Gastroesophageal sphincter (tissue), 4 donors: ENCODE measurements around the gene CFAP97D2. TPM values are rescaled to one million over a fixed set of nuclear protein-coding genes. Genes with fewer than 3 reads are reported as not detected.

Experiments
- ATAC-seq: fragments of 150-250 bp; one replicate; pipeline ENCODE4 v1.9.1; 2016; ENCODE audit warnings: mild to moderate bottlenecking, moderate library complexity
- H3K27ac ChIP-seq, 4 donors: fragments of 200-600 bp; sonication (generic) in 3 of 4; 1 replicate in 3 of 4; 2 replicates in 1 of 4; pipeline ENCODE4 v1.5.1; 2016 to 2019
- H3K27me3 ChIP-seq: fragments of 200-600 bp; sonication (generic); one replicate; pipeline ENCODE4 v1.5.1; 2019
- H3K36me3 ChIP-seq, 2 donors: fragments of 200-600 bp; sonication (generic); one replicate each; pipeline ENCODE4 v1.5.1; 2019; ENCODE audit warnings: control low read depth in 1 of 2
- H3K4me1 ChIP-seq, 3 donors: fragments of 200-600 bp; sonication (generic); 1 replicate in 2 of 3; 2 replicates in 1 of 3; pipeline ENCODE4 v1.5.1; 2016 to 2019; ENCODE audit warnings: control low read depth in 2 of 3
- H3K4me3 ChIP-seq, 2 donors: fragments of 200-600 bp; sonication (generic); one replicate each; pipeline ENCODE4 v1.5.1; 2019; ENCODE audit warnings: mild to moderate bottlenecking in 1 of 2, moderate library complexity in 1 of 2
- H3K9me3 ChIP-seq, 3 donors: fragments of 200-600 bp; sonication (generic); one replicate each; pipeline ENCODE4 v1.5.1; 2017 to 2019; ENCODE audit warnings: control low read depth in 2 of 3
- EP300 ChIP-seq: sonication (generic); formaldehyde crosslinking; IDR thresholded peaks from one replicate; pipeline ENCODE4 v1.6.1; 2017; ENCODE audit warnings: antibody characterized with exemption, mild to moderate bottlenecking
- POLR2A ChIP-seq, 2 donors: fragments of 450-650 bp; IDR thresholded peaks; one replicate each; pipeline ENCODE4 v1.6.1; 2017; ENCODE audit warnings: antibody characterized with exemption in 2 of 2, mild to moderate bottlenecking in 2 of 2, moderate library complexity in 1 of 2
- POLR2AphosphoS5 ChIP-seq: sonication (generic); formaldehyde crosslinking; IDR thresholded peaks from one replicate; pipeline ENCODE4 v1.6.1; 2017; ENCODE audit warnings: antibody characterized with exemption
- WGBS, 2 donors: methylation state at CpG; one replicate each; pipeline ENCODE4 v1.1.5; 2018; ENCODE audit warnings: low coverage in 1 of 2; 5-methylcytosine and 5-hydroxymethylcytosine counted together
- total RNA-seq, 4 donors: library from RNA; depleted of rRNA; stranded (reverse); fragments of >200 nt; gene quantifications; one replicate each; pipeline ENCODE4 v1.1.0, GENCODE V29; 2016
- TF ChIP-seq, protein P1 (sequence below), 4 experiments: fragments of 200-600 bp in 2 of 4; fragments of 450-650 bp in 2 of 4; sonication (generic) in 1 of 4; IDR thresholded peaks; one replicate each; pipeline ENCODE4 v1.5.1; 2017 to 2019; ENCODE audit warnings: antibody characterized with exemption in 4 of 4, mild to moderate bottlenecking in 2 of 4, moderate library complexity in 2 of 4

CFAP97D2 gene
- total RNA-seq, 4 donors from 2014 or later: not detected

DNA sequence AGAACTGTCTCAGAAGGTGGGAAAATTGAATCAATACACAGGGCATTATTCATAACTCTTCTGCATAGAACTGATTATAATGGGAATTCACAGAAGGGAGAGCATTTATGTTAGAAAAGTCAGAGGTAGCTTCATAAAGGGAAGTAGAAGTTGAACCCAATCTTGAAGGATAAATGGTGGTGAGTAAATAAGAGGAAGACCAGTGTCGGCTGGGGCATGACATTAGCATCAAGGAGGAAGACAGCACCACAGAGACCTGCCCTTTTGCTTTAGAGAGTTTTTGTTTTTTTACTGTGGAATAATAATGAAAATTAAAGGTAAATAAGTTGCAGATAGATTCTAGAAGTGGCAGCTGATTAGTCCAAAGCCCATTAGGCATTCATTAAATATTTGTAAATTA lies 77.5 kb downstream of the CFAP97D2 start:
- 94 to 100% methylated on average over 1 of the region's 1 CpG for WGBS, 2 donors
- ATAC-seq: no peak
- no peak overlapping the region for H3K27ac ChIP-seq

DNA sequence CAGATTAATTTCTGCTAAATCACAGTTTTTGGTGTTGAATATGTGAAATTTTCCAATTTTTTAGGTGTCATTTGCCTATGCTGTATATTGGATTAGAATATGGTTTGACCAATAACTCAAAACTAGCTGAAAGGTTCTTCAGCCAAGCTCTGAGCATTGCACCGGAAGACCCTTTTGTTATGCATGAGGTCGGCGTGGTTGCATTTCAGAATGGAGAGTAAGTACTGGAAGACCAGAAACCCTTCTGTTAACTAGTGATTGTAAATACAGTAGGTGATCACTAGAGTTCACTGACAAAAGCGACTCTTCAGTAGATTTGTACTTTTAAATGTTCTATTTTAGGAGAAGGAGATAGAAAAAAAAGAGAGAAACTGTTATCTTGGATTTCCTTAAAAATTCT lies 78.0 kb downstream of the CFAP97D2 start:
- Histone ChIP-seq H3K36me3 (peaks cover 6 to 100% of the 10 kb centered on the region in 2 donors), H3K27me3 (no peaks in the 10 kb centered on the region), H3K4me3 (no peak overlapping the region), H3K27ac (no peak overlapping the region), H3K9me3 (no peaks in the 10 kb centered on the region), H3K4me1 (no peaks in the 10 kb centered on the region)
- WGBS, 2 donors: 92 to 100% methylated on average over 2 to 4 of the region's 4 CpGs
- TF ChIP-seq EP300: no peak
- TF ChIP-seq POLR2AphosphoS5: no peak
- TF ChIP-seq, protein P1, sequence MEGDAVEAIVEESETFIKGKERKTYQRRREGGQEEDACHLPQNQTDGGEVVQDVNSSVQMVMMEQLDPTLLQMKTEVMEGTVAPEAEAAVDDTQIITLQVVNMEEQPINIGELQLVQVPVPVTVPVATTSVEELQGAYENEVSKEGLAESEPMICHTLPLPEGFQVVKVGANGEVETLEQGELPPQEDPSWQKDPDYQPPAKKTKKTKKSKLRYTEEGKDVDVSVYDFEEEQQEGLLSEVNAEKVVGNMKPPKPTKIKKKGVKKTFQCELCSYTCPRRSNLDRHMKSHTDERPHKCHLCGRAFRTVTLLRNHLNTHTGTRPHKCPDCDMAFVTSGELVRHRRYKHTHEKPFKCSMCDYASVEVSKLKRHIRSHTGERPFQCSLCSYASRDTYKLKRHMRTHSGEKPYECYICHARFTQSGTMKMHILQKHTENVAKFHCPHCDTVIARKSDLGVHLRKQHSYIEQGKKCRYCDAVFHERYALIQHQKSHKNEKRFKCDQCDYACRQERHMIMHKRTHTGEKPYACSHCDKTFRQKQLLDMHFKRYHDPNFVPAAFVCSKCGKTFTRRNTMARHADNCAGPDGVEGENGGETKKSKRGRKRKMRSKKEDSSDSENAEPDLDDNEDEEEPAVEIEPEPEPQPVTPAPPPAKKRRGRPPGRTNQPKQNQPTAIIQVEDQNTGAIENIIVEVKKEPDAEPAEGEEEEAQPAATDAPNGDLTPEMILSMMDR (IDR thresholded peaks at IDR 0.05): no peak
- no peak for TF ChIP-seq POLR2A (IDR thresholded peaks at IDR 0.05)
- ATAC-seq: no peak

More for the DNA sequence above, 77.5 kb downstream of the CFAP97D2 start:
- H3K4me3 ChIP-seq: no peak overlapping the region
- H3K36me3 ChIP-seq: peaks cover 9 to 100% of the 10 kb centered on the region in 2 donors
- H3K27me3 ChIP-seq: no peaks in the 10 kb centered on the region
- H3K9me3 ChIP-seq: no peaks in the 10 kb centered on the region
- TF ChIP-seq POLR2A (IDR thresholded peaks at IDR 0.05): no peak
- TF ChIP-seq, protein P1 (IDR thresholded peaks at IDR 0.05): no peak
- no peak for TF ChIP-seq EP300
- no peak for TF ChIP-seq POLR2AphosphoS5
- H3K4me1 ChIP-seq: no peaks in the 10 kb centered on the region

DNA sequence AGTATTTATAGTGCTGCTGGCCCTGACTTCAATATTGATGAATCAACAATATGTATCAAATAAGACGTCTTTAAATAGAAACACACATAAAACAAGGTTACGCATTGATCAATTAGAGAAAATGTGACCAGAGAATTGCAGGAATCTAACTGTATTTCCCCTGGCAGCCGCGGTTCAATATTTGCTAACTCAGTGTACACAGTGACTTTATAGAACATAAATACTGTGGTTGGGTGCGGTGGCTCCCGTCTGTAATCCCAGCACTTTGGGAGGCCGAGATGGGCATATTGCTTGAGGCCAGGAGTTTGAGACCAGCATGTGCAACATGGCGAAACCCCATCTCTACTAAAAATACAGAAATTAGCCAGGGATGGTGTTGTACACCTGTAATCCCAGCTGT lies 79.5 kb downstream of the CFAP97D2 start:
- no peaks in the 10 kb centered on the region for H3K9me3 ChIP-seq
- H3K4me3 ChIP-seq: no peak overlapping the region
- H3K4me1 ChIP-seq: no peaks in the 10 kb centered on the region
- TF ChIP-seq, protein P1 (IDR thresholded peaks at IDR 0.05): no peak
- TF ChIP-seq POLR2AphosphoS5 (no peak), POLR2A (IDR thresholded peaks at IDR 0.05) (no peak), EP300 (no peak)
- H3K36me3 ChIP-seq: peaks cover 9 to 100% of the 10 kb centered on the region in 2 donors
- WGBS, 2 donors: 92 to 98% methylated on average over 5 to 8 of the region's 8 CpGs
- no peak overlapping the region for H3K27ac ChIP-seq
- ATAC-seq: no peak
- H3K27me3 ChIP-seq: no peaks in the 10 kb centered on the region

DNA sequence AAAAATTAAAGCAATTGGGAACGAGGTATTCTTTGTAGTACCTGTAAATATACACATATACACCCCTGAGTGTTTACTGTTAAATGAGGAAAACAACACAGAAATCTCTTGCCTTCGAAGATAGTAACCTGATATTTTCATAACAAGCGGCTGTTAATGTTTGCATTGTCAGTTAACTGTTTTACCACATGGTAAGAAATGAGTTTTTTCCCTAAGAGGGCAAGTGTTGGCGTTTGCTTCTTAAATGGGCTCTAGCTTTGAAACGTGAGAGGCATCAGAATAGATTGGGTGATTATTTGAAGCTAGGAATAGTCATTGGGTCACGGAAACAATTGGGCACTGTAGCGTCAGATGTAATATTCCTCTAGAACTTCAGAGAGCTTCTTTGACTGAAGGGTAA lies 80.3 kb downstream of the CFAP97D2 start:
- no peaks in the 10 kb centered on the region for H3K9me3 ChIP-seq
- 70 to 72% methylated on average over 7 of the region's 7 CpGs for WGBS, 2 donors
- H3K4me3 ChIP-seq: no peak overlapping the region
- H3K27me3 ChIP-seq: no peaks in the 10 kb centered on the region
- H3K4me1 ChIP-seq: no peaks in the 10 kb centered on the region
- TF ChIP-seq POLR2A (IDR thresholded peaks at IDR 0.05): no peak
- no peak for TF ChIP-seq EP300
- no peak for TF ChIP-seq POLR2AphosphoS5
- TF ChIP-seq, protein P1 (IDR thresholded peaks at IDR 0.05): no peak
- no peak for ATAC-seq
- no peak overlapping the region for H3K27ac ChIP-seq
- peaks cover 9 to 100% of the 10 kb centered on the region in 2 donors for H3K36me3 ChIP-seq

DNA sequence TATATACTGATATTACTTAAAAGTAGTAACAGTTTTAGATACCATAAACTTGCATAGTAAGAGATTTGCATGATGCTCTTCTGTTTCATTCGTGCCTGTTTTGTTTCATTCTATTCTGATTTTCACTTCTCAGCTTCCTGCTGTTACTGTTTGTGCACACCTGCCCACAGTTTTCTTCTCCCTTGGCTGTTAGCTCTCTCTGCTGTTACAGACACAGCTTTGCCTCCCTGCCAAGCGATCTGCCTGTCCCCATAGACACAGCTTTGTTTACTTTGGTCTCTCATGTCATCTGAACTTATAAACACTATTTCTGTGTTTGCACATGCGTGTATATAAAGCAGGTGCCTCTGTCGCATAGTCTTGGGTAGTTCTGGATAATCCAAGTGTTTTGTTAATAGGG lies 80.9 kb downstream of the CFAP97D2 start:
- 74 to 82% methylated on average over 3 to 4 of the region's 4 CpGs for WGBS, 2 donors
- no peak for ATAC-seq

More for the DNA sequence above, 80.9 kb downstream of the CFAP97D2 start:
- no peaks in the 10 kb centered on the region for H3K27me3 ChIP-seq
- no peaks in the 10 kb centered on the region for H3K9me3 ChIP-seq
- no peak for TF ChIP-seq POLR2AphosphoS5
- TF ChIP-seq, protein P1 (IDR thresholded peaks at IDR 0.05): no peak
- no peak for TF ChIP-seq POLR2A (IDR thresholded peaks at IDR 0.05)
- no peak for TF ChIP-seq EP300
- peaks cover 9 to 100% of the 10 kb centered on the region in 2 donors for H3K36me3 ChIP-seq
- no peaks in the 10 kb centered on the region for H3K4me1 ChIP-seq
- no peak overlapping the region for H3K4me3 ChIP-seq
- no peak overlapping the region for H3K27ac ChIP-seq
